ENCODE data around the gene PPP1R12B. TPM values are rescaled to one million over a fixed set of nuclear protein-coding genes. Genes with fewer than 3 reads are reported as not detected.
"Not testable (repeated sequence)": the region's sequence is repeated elsewhere in the genome, so short reads cannot be mapped to it uniquely, and the experiment has no call there.

PPP1R12B gene
- total RNA-seq, 2 experiments from 2014 or later, result 13.0 to 14.1 TPM

GRCh38 chr1:202577381-202577780, 228.9 kb downstream of the PPP1R12B start:
- no peak for TF ChIP-seq CTCF (IDR thresholded peaks at IDR 0.05)
- no peaks in the 10 kb centered on the region for H3K9me3 Mint-ChIP-seq
- no peaks in the 10 kb centered on the region for H3K27me3 Mint-ChIP-seq
- no peak overlapping the region for H3K27ac Mint-ChIP-seq
- peaks cover 9% of the 10 kb centered on the region for H3K36me3 Mint-ChIP-seq (ENCODE audit: low read depth)
- ChIA-PET POLR2A (interaction anchor here (0.7 kb wide), 1 partner anchor 553 kb away, joined by 3 read pairs; no protein-coding TSS in a partner anchor), CTCF (no interaction called here)
- ATAC-seq (no peak), DNase-seq (no peak)
- intact Hi-C loops (cut with micrococcal nuclease), result loop anchor here (10.0 kb wide), 1 partner anchor 83 kb away; no protein-coding TSS in a partner anchor
- no peaks in the 10 kb centered on the region for H3K4me1 Mint-ChIP-seq (ENCODE audit: low read depth)
- no peak overlapping the region for H3K4me3 Mint-ChIP-seq

- Mint-ChIP-seq H3K4me1 (ENCODE audit: low read depth) (no peaks in the 10 kb centered on the region), H3K4me3 (no peak overlapping the region), H3K27ac (no peak overlapping the region), H3K9me3 (no peaks in the 10 kb centered on the region), H3K27me3 (no peaks in the 10 kb centered on the region), H3K36me3 (ENCODE audit: low read depth) (peaks cover 7% of the 10 kb centered on the region)
- ChIA-PET POLR2A (interaction anchor here (0.7 kb wide), 1 partner anchor 552 kb away, joined by 3 read pairs; no protein-coding TSS in a partner anchor), CTCF (interaction anchor here (0.8 to 1.0 kb wide), 2 partner anchors 9 to 13 kb away, joined by 3 read pairs; no protein-coding TSS in a partner anchor)
- DNase-seq, result no peak
- ATAC-seq, result no peak
- TF ChIP-seq CTCF (IDR thresholded peaks at IDR 0.05), result no peak
- intact Hi-C loops (cut with micrococcal nuclease), result loop anchor here (10.0 kb wide), 1 partner anchor 83 kb away; no protein-coding TSS in a partner anchor
Measured at GRCh38 chr1:202578001-202578504, 229.6 kb downstream of the PPP1R12B start.

GRCh38 chr1:202578565-202578964, 230.1 kb downstream of the PPP1R12B start:
- no peak for ATAC-seq

GRCh38 chr1:202579806-202580205, 231.3 kb downstream of the PPP1R12B start:
- Mint-ChIP-seq H3K4me1 (ENCODE audit: low read depth) (no peaks in the 10 kb centered on the region), H3K27me3 (no peaks in the 10 kb centered on the region), H3K27ac (no peak overlapping the region), H3K36me3 (ENCODE audit: low read depth) (peaks cover 7% of the 10 kb centered on the region), H3K4me3 (no peak overlapping the region), H3K9me3 (no peaks in the 10 kb centered on the region)
- intact Hi-C loops (cut with micrococcal nuclease), result loop anchor here (10.0 kb wide), 1 partner anchor 85 kb away; no protein-coding TSS in a partner anchor
- ChIA-PET POLR2A (no interaction called here), CTCF (no interaction called here)
- ATAC-seq (no peak), DNase-seq (no peak)
- no peak for TF ChIP-seq CTCF (IDR thresholded peaks at IDR 0.05)

More at GRCh38 chr1:202578565-202578964, 230.1 kb downstream of the PPP1R12B start:
- no peak for DNase-seq
- H3K9me3 Mint-ChIP-seq, result no peaks in the 10 kb centered on the region
- H3K4me3 Mint-ChIP-seq, result no peak overlapping the region
- POLR2A ChIA-PET, result no interaction called here
- CTCF ChIA-PET, result interaction anchor here (0.6 to 1.0 kb wide), 3 partner anchors 8 to 135 kb away, joined by 3 read pairs; no protein-coding TSS in a partner anchor
- no peak for TF ChIP-seq CTCF (IDR thresholded peaks at IDR 0.05)
- no peaks in the 10 kb centered on the region for H3K27me3 Mint-ChIP-seq
- no peaks in the 10 kb centered on the region for H3K4me1 Mint-ChIP-seq (ENCODE audit: low read depth)
- no peak overlapping the region for H3K27ac Mint-ChIP-seq
- intact Hi-C loops (cut with micrococcal nuclease), result loop anchor here (10.0 kb wide), 1 partner anchor 84 kb away; no protein-coding TSS in a partner anchor
- H3K36me3 Mint-ChIP-seq (ENCODE audit: low read depth), result peaks cover 7% of the 10 kb centered on the region

GRCh38 chr1:202580619-202581018, 232.1 kb downstream of the PPP1R12B start:
- TF ChIP-seq CTCF (IDR thresholded peaks at IDR 0.05), result no peak
- intact Hi-C loops (cut with micrococcal nuclease), result no loop called here
- ATAC-seq (no peak), DNase-seq (no peak)
- H3K9me3 Mint-ChIP-seq, result no peaks in the 10 kb centered on the region
- ChIA-PET CTCF (interaction anchor here (1.1 kb wide), 1 partner anchor 8 kb away, joined by 3 read pairs; no protein-coding TSS in a partner anchor), POLR2A (interaction anchor here (0.6 kb wide), 1 partner anchor 884 kb away, joined by 3 read pairs; no protein-coding TSS in a partner anchor)
- no peaks in the 10 kb centered on the region for H3K4me1 Mint-ChIP-seq (ENCODE audit: low read depth)
- no peak overlapping the region for H3K4me3 Mint-ChIP-seq
- peaks cover 7% of the 10 kb centered on the region for H3K36me3 Mint-ChIP-seq (ENCODE audit: low read depth)
- H3K27ac Mint-ChIP-seq, result no peak overlapping the region
- no peaks in the 10 kb centered on the region for H3K27me3 Mint-ChIP-seq

GRCh38 chr1:202582350-202582749, 233.9 kb downstream of the PPP1R12B start:
- DNase-seq; H3K4me1 Mint-ChIP-seq (ENCODE audit: low read depth): not testable (repeated sequence)

More at GRCh38 chr1:202582350-202582749, 233.9 kb downstream of the PPP1R12B start:
- ATAC-seq; H3K27ac Mint-ChIP-seq; H3K4me3 Mint-ChIP-seq; H3K9me3 Mint-ChIP-seq; H3K36me3 Mint-ChIP-seq (ENCODE audit: low read depth); intact Hi-C loops (cut with micrococcal nuclease); POLR2A ChIA-PET; H3K27me3 Mint-ChIP-seq: not testable (repeated sequence)
- CTCF ChIA-PET, result interaction anchor here (0.9 kb wide), 1 partner anchor 20 kb away, joined by 3 read pairs; no protein-coding TSS in a partner anchor

Measured in activated CD8-positive, alpha-beta T cell treated with anti-CD3 and anti-CD28 coated beads for 36 hours (primary cell).